ENCODE results near the gene RHBDL1.
A peak's percentile ranks its signal among the peaks of the same experiment; 100 is the strongest.

Gene RHBDL1

GRCh38 chr16:722835-723633, 47.6 kb downstream of the RHBDL1 start:
- no peak for DNase-seq

GRCh38 chr16:723695-724094, 48.2 kb downstream of the RHBDL1 start:
- no peak for DNase-seq

DNA sequence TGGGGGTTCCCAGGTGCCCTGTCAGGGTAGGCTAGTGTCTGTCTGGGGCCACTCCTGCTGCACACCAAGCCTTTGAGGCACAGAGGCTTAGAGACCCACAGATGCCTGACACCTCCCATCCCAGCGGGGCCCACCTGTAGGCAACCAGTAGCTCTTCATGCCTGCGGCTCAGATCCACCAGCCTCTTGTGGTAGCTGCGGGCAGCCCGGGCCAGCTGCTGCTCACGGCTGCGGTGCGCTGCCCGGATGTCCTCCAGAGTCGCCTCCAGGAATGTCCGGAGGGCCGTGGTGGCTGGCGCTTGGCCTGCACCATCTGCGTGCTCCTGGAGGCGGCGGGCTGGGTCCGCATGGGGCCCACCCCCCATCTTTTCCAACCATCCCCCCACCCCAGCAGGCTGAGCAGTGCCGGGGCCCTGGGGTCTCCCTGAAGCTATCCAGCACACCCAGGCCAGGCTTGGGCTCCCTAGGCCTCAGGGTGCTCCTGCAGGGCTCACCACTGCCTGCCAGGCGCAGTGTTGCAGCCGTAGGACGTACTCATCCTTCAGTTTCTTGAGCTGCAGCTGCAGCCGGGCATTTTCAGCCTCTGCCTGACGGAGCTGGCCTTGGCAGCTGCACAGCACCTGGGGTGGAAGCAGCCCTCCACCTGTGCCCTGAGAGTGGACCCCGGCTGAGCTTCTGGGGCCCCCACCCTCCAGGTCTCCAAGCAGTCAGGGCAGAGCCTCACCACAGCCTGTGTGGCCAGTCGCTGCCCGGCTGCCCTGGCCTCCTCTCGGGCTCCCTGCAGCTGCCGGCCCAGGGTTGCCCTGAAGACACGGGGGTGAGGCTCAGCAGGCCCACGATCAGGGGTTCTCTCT, 48.9 kb downstream of the RHBDL1 start:
- DNase-seq = no peak

DNA sequence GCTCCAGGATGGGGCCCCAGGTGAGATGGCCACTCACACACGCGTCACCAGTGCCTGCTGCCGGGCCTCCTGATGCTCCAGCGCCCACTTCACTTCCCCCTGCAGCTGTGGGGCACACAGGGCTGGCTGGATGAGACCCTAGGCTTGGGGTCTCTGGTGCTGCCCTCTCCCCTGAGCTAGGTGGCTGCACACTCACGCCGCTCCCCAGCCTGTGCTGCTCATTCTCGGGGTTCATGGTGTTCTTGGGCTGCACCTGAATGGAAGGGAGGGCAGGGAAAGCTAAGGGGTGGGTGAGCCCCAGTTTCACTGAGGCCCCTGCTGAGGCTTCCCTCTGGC, 49.5 kb downstream of the RHBDL1 start:
- DNase-seq = no peak

- no peak for DNase-seq
These were observed 50.2 kb downstream of the RHBDL1 start for GRCh38 chr16:725463-726187.

DNA sequence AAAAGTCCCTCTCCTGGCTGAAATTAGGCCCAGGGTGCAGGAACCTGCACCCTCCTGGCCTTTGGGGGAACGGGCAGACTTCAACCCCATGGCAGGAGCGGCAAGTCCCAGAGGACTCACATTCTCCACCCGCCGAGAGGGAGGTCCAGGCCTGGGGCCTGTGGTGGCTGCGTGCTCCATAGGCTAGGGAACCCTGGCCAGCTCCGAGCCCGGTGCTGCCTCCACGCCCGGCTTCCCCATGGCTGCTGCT, 50.6 kb downstream of the RHBDL1 start:
- peak; percentile 17 for DNase-seq

GRCh38 chr16:726438-727290, 51.2 kb downstream of the RHBDL1 start, which contains the start of the genes CCDC78 and HAGHL:
Gene CCDC78, minus strand, starts transcription at chr16:726443. Its CDS starts 76 bp downstream, at chr16:726367.
Gene HAGHL, plus strand, starts transcription at chr16:727106. Its CDS starts 404 bp downstream, at chr16:727510.
- peak; percentile 12 for DNase-seq

DNA sequence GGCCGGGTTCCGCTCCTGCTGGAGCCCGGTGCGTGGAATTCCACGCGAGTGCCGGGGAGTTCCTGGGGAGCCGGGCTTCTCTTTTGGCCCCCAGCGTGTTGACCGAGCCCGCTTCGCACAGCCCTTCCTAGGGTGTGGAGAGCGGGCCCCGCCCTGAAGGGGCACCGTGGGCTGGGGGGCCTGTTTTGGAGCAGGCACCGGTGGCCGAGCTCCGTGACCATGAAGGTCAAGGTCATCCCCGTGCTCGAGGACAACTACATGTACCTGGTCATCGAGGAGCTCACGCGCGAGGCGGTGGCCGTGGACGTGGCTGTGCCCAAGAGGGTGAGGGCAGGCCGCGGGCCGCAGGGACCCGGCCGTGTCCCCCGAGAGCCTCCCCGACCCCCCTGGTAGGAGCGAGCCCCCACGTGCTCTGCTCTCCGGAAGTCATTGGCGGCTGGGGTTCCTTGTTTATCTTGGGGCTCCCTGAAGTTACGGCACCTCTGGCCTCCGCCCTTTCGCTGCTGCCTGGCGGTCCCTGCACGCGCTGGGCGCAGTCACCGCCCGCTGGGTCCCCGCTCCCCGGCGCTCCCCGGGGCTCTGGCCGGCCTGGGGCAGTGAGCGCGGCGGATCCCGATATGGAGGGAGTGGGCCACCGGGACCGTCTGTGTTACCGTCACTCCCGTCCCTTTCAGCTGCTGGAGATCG, 52.0 kb downstream of the RHBDL1 start:
- DNase-seq = no peak

All from NCI-H1436 (cell line).